GM12864 (cell line): ENCODE results near the gene PARD3B.

Experiments used
- DNase-seq: peaks from one replicate; pipeline ENCODE4 v3.0.0-alpha.2; 2011; ENCODE audit warnings: low read depth
- H3K4me3 ChIP-seq: 2 replicates; pipeline ENCODE4 v1.5.1; 2011; ENCODE audit warnings: mild to moderate bottlenecking, low read depth, low read length, control low read depth
- CTCF ChIP-seq: IDR thresholded peaks from 2 replicates; pipeline ENCODE4 v1.5.1; 2011; ENCODE audit warnings: low read depth, mild to moderate bottlenecking, moderate library complexity, low read length, control low read depth, inconsistent platforms; ENCODE audit errors: missing control alignments

The PARD3B gene

GRCh38 chr2:205259121-205259520, 713.8 kb downstream of the PARD3B start:
- TF ChIP-seq CTCF: no peak
- no peak overlapping the region for H3K4me3 ChIP-seq
- DNase-seq: no peak

GRCh38 chr2:205261516-205262020, 716.3 kb downstream of the PARD3B start:
- no peak for TF ChIP-seq CTCF
- no peak overlapping the region for H3K4me3 ChIP-seq
- no peak for DNase-seq

DNA sequence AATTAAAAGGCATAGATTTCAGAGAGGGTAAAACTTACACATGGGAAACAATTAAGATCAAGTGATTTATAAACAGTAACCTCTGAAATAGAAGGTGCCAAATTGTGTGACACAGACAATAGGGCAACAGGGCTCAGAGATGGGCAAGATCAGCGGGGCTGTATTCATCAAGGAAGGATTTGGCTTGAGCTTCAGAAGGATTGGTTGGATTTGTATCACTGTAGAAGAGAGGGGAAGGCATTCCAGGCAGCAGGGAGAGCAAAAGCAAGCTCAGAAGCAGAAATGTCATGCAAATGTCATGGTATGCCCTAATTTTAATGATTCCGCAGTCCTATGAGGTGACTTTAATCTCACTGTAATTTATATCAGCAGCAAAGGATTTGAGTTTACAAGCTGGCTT, 722.0 kb downstream of the PARD3B start:
- no peak for DNase-seq
- H3K4me3 ChIP-seq: no peak overlapping the region
- TF ChIP-seq CTCF: no peak

- H3K4me3 ChIP-seq: no peak overlapping the region
- no peak for TF ChIP-seq CTCF
- DNase-seq: no peak
These were observed 725.4 kb downstream of the PARD3B start for GRCh38 chr2:205270689-205271088.

GRCh38 chr2:205273148-205273547, 727.9 kb downstream of the PARD3B start:
- H3K4me3 ChIP-seq: no peak overlapping the region
- DNase-seq: no peak
- TF ChIP-seq CTCF: no peak

GRCh38 chr2:205273627-205274026, 728.4 kb downstream of the PARD3B start:
- no peak for DNase-seq

More at GRCh38 chr2:205273627-205274026, 728.4 kb downstream of the PARD3B start:
- no peak for TF ChIP-seq CTCF
- H3K4me3 ChIP-seq: no peak overlapping the region
